ENCODE data around the gene IGF1R. TPM values are rescaled to one million over a fixed set of nuclear protein-coding genes. Genes with fewer than 3 reads are reported as not detected.

Gene IGF1R
- total and polyA plus RNA-seq, 2 of the 13 experiments (the other 11 are each of a cell fraction or from before 2014, with no cell fraction given) = 15.9 to 18.4 TPM

DNA sequence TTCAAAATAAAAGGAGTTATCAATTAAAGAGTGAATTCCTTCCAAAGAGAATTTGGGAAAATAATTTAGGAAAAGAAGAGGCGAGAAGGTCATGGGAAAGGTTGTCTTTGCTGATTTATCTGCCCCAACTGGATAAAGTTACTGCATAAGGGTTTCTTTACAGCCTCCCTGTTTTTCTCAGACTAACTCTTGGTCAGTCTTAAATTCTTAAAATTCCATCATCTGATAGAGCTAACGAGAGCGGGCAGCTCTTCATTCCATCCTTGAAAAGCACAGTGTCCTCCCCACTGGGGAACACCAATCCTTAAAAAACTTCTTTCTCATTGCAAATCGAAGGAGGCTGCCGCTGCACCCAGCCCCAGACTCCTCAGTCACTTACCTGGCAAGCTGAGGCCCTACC is 252.0 kb downstream of the IGF1R start (continued):
- TF ChIP-seq SOX13 (IDR thresholded peaks at IDR 0.05) = no peak
- TF ChIP-seq SOX13 (CRISPR knock-in tag; conservative IDR thresholded peaks at IDR 0.05 in 1 of 2, IDR thresholded peaks at IDR 0.05 in 1 of 2) = no peak
- TF ChIP-seq KAT2B (IDR thresholded peaks at IDR 0.05; ENCODE audit: borderline replicate concordance, low read depth, low read length) = no peak
- TF ChIP-seq, protein P1, sequence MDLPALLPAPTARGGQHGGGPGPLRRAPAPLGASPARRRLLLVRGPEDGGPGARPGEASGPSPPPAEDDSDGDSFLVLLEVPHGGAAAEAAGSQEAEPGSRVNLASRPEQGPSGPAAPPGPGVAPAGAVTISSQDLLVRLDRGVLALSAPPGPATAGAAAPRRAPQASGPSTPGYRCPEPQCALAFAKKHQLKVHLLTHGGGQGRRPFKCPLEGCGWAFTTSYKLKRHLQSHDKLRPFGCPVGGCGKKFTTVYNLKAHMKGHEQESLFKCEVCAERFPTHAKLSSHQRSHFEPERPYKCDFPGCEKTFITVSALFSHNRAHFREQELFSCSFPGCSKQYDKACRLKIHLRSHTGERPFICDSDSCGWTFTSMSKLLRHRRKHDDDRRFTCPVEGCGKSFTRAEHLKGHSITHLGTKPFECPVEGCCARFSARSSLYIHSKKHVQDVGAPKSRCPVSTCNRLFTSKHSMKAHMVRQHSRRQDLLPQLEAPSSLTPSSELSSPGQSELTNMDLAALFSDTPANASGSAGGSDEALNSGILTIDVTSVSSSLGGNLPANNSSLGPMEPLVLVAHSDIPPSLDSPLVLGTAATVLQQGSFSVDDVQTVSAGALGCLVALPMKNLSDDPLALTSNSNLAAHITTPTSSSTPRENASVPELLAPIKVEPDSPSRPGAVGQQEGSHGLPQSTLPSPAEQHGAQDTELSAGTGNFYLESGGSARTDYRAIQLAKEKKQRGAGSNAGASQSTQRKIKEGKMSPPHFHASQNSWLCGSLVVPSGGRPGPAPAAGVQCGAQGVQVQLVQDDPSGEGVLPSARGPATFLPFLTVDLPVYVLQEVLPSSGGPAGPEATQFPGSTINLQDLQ (CRISPR knock-in tag; IDR thresholded peaks at IDR 0.05) = no peak
- TF ChIP-seq ZNF124 (CRISPR knock-in tag; IDR thresholded peaks at IDR 0.05) = no peak
- TF ChIP-seq ZNF354B (CRISPR knock-in tag; IDR thresholded peaks at IDR 0.05) = no peak
- TF ChIP-seq GFI1 (CRISPR knock-in tag; IDR thresholded peaks at IDR 0.05; ENCODE audit: borderline replicate concordance) = no peak
- TF ChIP-seq, protein P2, sequence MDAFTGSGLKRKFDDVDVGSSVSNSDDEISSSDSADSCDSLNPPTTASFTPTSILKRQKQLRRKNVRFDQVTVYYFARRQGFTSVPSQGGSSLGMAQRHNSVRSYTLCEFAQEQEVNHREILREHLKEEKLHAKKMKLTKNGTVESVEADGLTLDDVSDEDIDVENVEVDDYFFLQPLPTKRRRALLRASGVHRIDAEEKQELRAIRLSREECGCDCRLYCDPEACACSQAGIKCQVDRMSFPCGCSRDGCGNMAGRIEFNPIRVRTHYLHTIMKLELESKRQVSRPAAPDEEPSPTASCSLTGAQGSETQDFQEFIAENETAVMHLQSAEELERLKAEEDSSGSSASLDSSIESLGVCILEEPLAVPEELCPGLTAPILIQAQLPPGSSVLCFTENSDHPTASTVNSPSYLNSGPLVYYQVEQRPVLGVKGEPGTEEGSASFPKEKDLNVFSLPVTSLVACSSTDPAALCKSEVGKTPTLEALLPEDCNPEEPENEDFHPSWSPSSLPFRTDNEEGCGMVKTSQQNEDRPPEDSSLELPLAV (CRISPR knock-in tag; conservative IDR thresholded peaks at IDR 0.05; ENCODE audit: low read depth) = no peak
- TF ChIP-seq, protein P3, sequence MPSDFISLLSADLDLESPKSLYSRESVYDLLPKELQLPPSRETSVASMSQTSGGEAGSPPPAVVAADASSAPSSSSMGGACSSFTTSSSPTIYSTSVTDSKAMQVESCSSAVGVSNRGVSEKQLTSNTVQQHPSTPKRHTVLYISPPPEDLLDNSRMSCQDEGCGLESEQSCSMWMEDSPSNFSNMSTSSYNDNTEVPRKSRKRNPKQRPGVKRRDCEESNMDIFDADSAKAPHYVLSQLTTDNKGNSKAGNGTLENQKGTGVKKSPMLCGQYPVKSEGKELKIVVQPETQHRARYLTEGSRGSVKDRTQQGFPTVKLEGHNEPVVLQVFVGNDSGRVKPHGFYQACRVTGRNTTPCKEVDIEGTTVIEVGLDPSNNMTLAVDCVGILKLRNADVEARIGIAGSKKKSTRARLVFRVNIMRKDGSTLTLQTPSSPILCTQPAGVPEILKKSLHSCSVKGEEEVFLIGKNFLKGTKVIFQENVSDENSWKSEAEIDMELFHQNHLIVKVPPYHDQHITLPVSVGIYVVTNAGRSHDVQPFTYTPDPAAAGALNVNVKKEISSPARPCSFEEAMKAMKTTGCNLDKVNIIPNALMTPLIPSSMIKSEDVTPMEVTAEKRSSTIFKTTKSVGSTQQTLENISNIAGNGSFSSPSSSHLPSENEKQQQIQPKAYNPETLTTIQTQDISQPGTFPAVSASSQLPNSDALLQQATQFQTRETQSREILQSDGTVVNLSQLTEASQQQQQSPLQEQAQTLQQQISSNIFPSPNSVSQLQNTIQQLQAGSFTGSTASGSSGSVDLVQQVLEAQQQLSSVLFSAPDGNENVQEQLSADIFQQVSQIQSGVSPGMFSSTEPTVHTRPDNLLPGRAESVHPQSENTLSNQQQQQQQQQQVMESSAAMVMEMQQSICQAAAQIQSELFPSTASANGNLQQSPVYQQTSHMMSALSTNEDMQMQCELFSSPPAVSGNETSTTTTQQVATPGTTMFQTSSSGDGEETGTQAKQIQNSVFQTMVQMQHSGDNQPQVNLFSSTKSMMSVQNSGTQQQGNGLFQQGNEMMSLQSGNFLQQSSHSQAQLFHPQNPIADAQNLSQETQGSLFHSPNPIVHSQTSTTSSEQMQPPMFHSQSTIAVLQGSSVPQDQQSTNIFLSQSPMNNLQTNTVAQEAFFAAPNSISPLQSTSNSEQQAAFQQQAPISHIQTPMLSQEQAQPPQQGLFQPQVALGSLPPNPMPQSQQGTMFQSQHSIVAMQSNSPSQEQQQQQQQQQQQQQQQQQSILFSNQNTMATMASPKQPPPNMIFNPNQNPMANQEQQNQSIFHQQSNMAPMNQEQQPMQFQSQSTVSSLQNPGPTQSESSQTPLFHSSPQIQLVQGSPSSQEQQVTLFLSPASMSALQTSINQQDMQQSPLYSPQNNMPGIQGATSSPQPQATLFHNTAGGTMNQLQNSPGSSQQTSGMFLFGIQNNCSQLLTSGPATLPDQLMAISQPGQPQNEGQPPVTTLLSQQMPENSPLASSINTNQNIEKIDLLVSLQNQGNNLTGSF (CRISPR knock-in tag; IDR thresholded peaks at IDR 0.05) = no peak
- TF ChIP-seq, protein P4, sequence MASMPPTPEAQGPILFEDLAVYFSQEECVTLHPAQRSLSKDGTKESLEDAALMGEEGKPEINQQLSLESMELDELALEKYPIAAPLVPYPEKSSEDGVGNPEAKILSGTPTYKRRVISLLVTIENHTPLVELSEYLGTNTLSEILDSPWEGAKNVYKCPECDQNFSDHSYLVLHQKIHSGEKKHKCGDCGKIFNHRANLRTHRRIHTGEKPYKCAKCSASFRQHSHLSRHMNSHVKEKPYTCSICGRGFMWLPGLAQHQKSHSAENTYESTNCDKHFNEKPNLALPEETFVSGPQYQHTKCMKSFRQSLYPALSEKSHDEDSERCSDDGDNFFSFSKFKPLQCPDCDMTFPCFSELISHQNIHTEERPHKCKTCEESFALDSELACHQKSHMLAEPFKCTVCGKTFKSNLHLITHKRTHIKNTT (CRISPR knock-in tag; IDR thresholded peaks at IDR 0.05) = no peak
- no peak for TF ChIP-seq ZNF441 (CRISPR knock-in tag; IDR thresholded peaks at IDR 0.05; ENCODE audit: borderline replicate concordance)
